Body of pancreas (tissue), 4 donors: ENCODE results near the gene POLD1.

Experiments
- POLR2A ChIP-seq, 3 donors: fragments of 450-650 bp; IDR thresholded peaks; one replicate each; pipeline ENCODE4 v1.6.1; 2016; ENCODE audit warnings: antibody characterized with exemption in 3 of 3, mild to moderate bottlenecking in 2 of 3
- TF ChIP-seq, protein P1 (sequence below), 7 experiments: fragments of 450-650 bp in 4 of 7; fragments of 200-600 bp in 3 of 7; sonication (generic) in 3 of 7; IDR thresholded peaks; one replicate each; pipeline ENCODE4 v1.5.1; 2016 to 2019; ENCODE audit warnings: antibody characterized with exemption in 7 of 7

DNA sequence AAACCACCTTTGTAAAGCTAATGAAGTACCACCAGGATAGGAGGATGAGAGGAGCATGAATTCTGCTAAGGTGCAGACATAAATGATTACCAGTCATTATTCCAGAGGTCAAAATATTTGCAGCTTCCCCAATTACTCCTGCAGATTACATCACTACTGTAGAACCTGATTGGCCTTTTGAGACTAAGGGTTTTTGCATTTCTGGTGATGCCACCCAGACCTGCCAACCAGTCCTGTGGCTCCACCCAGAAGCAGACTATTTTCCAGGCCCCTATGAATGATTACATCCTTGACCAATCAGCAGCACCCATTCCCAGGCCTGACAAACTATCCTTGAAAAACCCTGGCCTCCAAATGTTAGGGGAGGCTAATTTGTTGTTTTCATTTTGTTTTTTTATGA lies 43.8 kb upstream of the POLD1 start:
- TF ChIP-seq, protein P1, sequence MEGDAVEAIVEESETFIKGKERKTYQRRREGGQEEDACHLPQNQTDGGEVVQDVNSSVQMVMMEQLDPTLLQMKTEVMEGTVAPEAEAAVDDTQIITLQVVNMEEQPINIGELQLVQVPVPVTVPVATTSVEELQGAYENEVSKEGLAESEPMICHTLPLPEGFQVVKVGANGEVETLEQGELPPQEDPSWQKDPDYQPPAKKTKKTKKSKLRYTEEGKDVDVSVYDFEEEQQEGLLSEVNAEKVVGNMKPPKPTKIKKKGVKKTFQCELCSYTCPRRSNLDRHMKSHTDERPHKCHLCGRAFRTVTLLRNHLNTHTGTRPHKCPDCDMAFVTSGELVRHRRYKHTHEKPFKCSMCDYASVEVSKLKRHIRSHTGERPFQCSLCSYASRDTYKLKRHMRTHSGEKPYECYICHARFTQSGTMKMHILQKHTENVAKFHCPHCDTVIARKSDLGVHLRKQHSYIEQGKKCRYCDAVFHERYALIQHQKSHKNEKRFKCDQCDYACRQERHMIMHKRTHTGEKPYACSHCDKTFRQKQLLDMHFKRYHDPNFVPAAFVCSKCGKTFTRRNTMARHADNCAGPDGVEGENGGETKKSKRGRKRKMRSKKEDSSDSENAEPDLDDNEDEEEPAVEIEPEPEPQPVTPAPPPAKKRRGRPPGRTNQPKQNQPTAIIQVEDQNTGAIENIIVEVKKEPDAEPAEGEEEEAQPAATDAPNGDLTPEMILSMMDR (IDR thresholded peaks at IDR 0.05): no peak
- no peak for TF ChIP-seq POLR2A (IDR thresholded peaks at IDR 0.05)
